Stimulated activated CD4-positive, alpha-beta T cell treated with anti-CD3 and anti-CD28 coated beads, Interleukin-15, amount 100 ng/mL, for 24 hours (primary cell): Measurements from ENCODE around the gene UTS2R.

Experiments
- DNase-seq: peaks from one replicate; pipeline ENCODE4 v3.0.0-alpha.2; 2020

UTS2R gene

DNA sequence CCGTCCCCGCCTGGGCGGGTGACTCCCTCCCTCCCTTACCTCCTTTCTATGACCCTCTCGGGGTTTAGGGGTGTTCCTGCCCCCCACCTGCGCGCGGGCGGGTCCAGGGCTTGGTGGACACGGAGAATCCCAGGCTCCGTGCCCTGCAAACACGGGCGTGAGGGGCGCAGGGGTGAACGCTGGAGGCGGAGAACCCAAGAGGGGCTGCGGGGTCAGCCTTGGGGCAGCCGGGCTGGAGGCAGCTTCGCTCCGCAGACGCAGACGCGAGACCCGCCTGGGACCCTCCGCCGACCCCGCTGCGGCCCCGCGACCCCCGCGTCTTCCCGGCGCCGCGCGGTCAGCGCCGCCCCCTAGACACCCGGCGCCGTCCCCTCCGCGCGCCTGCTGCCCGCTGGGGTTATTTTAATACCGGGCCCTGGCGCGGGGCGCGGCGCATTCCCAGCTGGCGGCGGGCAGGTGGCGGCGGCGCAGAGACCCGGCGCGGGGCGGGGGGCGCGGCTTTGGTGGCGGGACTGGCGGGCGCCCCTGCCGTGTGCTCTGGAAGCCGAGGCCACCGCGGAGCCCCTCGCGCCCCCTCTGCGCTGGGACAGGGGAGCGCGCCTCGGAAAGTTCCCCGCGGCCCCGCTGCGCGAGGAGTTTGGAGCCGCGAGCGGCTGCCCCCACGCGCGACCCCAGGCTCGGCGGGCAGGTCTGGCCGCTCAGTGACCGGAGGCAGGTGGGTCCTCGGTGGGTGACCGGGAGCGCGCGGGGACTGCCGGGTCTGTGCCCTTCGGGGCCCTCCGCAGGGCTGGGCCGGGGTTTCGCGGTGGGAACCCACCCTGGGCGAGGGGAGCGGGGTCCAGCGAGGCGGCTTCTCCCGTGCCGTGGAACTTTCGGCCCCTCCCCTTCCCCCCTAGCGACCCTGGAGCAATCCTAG is at the start of gene UTS2R:
Gene UTS2R (plus strand): TSS at position 433 of the 916 bp plus-strand sequence. CDS start 2,560 bp downstream, outside the sequence.
- no peak for DNase-seq

DNA sequence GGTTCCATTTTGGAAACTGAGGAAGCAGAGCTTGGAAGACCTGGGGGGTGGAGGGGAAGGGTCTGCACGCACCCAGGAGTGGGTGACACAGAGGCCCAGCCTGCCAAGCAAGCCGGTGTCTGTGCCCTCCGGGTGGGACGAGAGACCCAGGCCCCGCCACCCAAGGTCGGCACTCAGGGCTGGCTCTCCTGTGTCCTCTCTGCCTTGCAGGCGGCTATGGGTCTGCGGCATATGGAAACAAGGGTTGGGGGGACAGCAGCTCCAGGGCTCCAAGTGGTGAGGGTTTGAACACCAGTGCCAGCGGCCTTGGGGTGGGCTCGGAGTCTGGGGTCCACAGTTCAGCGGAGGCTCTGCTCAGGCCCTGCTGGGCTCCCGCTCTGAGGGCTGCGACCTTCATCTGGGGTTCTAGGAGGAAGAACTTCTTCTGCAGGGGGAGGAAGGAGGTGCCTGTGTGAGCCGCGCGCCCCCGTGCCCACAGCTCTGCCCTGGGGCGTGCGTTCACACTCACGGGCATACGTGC is 49.6 kb upstream of the UTS2R start:
- DNase-seq: no peak

DNA sequence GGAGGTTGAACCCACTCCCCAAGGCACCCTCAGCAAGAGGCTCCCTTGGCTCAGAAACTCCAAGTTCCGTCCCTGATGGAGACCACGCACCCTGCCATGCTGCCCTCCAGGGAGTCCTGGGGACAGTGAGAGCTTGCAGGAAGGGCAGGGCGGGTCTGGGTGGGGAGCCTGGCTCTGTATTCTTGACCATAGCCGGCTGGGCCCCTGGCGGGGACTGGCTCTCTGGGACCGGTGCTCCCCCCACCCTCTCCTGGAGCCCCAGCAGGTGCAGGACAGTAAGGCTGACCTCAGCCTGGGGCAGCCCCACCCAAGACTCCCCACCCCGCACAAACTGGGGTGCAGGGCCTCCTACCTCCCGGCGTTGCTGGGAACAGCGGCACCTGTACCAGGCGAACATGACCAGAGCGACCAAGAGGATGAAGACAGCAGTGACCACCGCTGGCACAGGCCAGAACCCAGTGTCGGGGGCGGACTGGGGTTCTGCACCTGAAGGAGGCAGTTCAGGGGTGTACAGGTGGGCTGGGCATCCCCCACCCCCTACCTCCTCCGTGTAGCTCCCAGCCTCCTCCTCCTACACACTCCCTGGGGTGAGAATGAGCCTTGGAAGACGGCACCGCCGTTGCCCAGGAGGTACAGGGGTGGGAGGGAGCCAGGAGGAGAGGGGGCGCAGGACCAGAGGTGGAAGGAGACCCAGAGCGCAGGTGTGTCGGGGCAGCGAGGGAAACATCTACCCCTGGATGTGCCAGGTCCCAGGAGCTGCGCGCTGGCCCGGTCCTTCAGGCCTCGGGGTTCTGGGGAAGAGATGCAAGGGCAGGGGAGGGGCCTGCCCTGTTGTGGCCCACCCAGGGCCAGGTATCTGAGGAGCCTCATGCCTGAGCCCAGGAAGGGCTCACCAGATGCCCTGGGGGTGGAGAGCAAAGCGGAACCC is 48.8 kb upstream of the UTS2R start:
- DNase-seq: no peak

DNA sequence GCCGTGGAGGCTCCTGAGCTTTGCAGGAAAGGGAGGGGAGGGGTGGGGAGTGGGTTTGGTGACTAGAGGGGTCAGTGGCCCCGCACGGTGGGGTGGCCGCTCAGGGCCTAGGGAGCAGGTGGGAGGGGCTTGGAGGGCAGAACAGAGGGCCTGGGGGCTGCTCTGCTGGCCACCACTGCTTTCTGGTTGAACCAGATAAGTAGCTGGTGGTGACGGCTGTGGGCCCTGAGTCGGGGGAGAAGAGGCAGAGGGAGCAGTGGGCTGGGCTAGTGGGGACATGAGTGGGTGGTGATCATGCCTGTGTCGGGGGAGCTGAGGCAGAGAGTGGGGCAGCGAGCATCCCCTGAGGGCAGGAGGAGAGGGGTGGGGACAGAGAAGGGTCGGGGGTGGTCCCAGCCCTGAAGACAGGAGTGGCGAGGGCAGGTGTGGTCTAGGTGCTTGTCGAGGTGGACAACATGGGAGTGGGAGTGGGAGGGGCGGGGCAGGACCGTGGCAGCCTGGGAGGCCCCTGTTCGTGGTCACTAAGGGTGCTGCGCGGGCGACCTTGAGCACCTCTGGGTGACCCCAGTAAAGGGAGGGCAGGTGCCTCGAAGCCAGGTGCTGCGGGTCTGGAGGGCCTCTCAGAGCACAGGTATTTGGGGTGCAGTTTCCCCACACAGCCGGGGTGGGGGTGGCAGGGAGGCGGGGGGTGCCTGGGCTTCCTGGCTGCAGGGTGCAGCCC is 47.9 kb upstream of the UTS2R start:
- no peak for DNase-seq

DNA sequence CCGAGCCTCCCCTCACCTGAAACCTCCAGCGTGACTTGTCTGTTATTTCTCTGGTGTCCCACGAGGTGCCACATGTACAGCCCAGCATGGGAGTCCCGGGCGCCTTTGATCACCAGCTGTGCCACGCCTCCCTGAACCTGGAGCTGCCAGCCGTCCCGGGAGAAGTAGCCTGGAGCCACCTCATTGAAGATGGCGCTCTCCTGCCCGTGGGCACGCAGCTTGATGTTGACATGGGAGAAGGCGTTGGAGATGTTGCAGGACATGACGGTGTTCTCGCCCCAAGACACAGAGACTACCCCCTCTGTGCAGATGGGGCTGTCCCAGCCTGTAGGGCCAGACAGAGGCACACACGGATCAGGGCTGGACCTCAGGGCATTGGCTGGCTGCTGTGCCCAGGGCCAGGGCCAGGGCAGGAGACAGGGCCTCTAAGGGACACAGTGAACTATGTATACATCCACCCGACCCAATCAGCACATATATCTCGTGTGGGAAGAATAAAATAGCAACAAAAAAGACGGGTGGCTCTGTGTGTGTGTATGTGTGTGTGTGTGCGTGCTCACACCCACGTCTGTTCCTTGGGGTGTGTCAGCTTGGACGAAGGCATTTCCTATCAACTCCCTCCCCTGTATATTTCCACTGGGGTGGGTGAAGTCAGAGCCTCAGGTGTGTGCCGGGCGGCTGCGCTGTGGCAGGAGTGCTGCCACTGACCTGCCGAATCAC is 46.8 kb upstream of the UTS2R start:
- peak; percentile 59 for DNase-seq

DNA sequence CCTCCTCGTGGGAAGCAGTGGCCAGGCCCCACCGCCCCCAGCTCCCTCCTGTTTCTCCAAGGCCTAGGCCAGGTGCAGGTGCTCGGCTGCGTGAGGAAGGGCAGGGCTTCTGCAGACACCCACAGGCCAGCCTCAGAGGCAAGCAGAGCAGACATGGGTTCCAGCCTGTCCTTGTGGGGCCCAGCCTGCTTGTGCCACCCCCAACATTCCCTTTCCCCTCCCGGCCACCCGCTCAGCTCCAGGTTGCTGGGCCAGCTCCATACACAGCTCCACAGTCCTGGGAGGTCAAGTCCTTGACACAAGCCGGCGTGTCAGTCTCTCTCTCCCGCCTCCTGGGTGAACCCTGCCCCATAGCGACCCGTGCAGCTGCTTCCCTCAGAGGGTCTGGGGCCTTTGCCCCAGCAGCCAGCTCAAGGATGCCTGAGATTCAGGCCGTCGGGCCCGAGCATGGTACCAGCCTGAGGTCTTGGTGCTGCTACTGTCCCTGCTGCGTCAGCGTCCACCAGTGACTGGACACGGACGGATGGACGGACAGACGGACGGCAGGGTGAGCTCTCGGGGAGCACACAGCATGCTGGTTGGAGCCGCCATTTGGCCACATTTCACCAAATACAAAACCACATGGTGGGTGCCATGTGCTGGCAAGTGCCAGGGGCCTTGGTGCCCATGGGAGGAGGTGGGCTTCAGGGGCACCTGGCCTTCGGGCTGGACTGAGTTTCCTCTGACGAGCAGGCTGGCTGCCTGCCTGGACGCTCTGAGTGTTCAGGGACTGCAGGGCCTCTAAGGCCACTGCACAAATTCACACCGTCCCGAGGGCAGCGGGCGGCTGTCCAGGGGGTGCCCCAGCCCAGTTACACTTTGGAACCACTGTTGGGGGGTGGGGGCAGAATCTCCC is 46.0 kb upstream of the UTS2R start:
- DNase-seq: no peak

DNA sequence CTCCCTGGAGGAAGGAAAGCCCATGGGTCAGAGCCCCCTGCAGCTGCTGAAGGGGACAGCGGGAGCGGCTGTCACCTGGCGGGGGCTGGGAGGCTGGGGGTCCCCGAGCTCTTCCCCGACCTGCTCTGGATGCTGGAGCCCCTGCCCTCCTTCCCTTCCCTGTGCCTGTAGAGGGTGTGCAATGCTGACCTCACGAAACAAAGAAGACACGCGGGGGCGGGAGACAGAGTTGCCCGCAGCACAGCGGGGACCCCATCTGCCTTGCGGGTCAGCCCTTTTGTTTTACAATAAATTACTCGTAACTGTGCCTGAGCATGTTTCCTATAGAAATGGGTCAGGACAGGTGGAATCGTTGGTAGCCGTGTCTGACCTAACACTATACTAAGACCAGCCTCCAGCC is 44.3 kb upstream of the UTS2R start:
- no peak for DNase-seq

DNA sequence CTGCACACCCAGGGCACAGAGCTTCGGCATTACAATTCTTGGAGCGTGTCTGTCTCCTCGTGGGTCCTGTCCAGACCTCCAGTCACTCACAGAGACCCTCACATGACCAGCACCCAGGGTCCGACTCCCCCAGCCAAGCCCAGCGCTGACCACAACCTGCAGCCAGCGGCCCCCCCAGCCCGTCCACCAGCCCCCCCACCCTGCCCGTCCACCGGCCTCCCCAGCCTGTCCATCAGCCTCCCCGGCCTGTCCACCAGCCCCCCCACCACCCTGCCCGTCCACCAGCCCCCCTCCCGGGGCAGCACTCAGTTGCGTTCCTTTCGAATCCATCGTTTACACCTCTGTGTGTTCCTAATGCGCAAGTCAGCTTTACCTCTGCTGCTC is 43.8 kb upstream of the UTS2R start:
- DNase-seq: no peak

DNA sequence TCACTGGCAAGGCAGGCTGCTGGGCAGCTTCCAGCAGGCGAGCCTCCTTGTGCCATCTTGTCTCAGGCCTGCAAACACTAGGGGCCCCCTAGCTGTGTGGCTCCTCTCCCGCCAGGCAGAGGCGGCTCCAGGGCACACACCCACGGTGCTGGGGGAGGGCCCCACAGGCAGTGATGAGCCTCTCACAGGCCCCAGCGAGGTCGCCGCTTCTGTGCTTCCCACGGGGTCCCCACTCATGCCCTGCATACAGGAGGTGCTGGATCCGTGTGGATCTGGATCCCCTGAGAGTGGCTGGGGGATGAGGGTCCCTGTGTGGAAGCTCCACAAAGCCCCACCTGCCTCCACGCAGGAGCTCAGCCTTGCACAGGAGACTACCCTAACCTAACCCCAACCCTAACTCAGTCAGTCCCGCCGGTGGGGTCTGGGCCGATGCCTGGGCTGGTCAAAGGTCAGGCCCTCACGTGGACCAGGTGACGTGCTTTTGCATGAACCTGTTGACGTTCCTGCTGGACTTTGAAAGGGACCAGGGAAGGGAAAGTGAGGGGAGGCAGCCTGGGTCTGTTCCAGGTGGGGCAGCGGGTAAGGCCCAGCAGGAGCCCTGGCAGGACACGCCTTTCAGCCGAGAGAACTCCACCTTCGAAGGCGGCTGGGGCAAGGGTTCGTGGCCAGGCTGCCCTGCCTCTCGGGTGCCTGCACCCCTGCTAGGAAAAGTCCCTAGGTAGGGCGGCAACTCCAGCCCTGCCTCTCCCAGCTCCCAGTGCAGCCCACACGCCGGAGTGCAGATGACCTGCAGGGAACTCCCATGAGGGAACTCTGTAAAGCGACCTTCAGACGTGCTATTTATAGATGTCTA is 43.2 kb upstream of the UTS2R start:
- no peak for DNase-seq

DNA sequence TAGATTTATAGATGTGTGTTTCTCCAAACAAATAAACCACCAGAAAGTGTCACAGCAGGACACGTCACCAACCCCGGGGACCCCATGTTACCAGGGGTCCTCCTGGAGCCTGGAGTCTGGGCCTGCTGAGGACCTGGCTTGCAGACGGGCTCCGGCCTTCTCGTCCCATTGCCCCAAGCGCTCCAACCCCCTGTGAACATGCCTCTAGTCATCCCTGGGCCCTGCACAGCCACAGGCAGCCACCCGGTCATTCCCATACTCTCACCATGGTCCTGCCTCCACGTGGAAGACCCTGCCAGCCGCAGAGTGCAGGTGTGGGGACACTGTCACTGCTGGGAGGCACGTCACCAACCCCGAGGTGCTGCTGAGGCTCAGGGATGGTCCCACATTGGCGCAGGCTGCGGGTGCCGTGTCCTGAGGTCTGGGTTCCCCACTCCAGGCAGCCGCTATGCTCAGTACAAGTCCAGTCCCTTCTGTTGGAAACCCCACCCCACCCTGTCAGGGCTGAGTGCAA is 42.5 kb upstream of the UTS2R start:
- no peak for DNase-seq

DNA sequence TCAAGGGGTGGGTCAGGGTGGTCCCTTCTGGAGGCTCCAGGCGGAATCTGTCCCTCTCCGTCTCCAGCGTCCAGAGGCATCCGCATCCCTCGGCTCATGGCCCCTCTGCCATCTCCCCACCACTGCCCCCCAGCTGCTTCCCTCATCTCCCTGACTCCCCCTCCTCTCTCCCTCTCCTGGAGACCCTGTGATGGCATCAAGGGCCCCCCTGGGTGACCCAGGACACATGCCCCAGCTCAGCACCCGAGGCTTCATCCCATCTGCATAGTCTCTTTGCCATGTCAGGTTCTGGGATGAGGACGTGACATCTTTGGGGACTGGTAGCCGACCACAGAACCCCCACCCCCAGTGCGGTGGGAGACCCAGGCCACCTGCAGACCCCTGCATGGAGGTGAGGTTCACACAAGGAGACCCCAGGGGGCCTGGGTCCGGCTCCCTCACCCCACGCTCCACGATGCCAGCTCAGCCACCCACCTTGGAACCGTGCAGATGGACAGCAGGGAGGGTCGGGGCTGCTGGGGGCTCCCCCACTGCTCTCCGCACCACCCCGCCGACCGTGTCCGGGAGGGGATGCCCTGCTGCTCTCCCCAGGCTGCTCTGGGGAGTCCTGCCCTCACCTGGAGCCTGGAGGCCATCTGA is 41.8 kb upstream of the UTS2R start:
- DNase-seq: no peak

DNA sequence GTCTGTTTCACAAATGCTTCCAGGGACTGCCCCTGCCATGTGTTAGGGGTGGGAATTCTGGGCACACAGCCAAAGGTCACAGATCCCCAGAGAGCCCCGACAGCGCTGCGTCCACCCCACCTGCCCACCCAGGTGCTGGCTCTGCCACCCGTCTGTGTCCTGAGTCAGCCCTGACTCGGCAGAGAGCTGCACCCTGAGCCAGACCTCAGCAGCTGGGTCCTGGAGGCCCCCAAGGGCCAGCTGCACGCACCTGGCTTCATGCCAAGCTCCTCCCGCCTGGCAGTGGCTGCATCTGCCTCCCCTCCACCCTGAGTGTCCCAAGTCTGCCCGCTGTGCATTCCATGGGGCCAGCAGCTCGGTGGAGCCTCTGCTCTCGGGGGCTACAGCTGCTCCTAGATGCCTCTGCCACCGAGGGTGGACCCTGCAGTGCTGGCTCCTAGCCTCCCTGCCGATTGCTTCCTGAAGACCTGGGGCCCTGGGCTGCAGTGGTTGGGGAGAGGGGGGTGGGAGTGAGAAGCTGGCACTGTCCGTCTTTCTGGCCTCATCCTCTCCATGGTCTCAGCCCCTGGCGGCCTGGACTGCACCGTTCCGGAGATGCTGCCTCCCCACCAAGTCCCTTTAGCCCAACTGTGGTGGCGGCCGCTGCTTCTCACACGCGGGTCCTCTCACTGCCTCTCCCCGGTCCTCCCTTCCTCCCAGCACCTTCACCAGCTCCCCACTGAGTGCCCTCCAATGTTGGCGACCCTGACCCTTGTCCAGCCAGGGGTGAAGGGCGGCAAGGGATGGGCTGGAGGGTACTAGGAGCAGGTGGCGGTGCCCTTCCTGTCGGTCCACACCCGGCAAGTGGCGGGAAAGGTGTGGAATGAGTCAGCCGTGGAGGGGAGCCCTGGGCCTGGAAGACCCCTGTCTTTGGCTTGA is 41.0 kb upstream of the UTS2R start:
- DNase-seq: no peak

DNA sequence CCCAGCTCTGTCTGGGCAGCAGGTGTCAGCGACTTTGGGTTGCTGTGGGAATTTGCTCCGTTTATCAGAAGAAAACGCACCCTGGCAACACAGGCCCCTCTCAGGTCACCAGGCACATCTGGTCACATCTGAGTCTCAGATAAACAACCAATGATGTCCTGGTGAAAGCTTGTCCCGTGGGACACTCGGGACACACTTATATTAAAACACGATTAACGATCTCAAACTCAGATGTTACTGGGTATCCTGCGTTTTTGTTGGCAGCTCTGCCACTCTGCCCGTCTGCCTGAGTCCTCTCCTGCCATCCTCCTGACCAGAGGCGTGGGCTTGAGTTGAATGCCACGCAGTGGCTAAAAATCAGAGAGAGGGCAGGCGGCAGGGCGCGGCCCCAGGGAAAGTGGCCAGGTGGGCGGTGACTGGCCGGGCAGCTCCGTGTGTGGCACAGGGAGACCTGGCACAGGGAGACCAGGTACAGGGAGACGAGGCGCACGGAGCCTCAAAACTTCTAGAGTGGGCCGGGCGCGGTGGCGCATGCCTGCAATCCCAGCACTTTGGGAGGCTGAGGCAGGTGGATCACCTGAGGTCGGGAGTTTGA is 40.1 kb upstream of the UTS2R start:
- DNase-seq: no peak

DNA sequence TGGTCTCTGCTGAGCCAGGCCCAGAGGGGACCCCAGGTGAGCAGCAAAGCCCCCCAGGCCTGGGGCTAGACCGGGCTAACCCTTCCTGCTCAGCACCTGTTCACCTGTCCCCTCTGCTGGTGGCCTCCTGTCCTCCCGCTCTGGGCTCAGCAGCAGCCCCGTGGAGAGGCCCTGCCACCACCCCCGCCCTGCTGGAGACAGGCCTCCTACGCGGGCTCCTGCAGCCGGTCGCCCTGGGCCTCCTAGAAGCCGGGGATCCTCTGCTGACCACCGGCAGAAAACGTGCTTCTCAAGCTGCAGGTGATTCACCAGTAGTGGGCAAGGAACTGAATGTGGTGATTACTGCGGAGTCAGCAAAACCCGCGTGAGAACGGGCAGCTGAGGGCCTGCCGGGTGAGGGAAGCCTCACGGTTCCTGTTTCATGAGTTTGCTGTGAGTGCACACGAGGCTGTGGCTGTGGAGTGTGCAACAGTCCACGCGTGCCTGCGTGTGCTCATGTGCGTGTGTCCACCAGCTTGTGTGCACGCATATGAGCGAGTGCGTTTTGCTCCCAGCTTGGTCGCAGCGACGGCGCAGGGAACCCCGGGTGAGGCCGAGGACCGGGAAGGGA is 38.8 kb upstream of the UTS2R start:
- peak; percentile 52 for DNase-seq

DNA sequence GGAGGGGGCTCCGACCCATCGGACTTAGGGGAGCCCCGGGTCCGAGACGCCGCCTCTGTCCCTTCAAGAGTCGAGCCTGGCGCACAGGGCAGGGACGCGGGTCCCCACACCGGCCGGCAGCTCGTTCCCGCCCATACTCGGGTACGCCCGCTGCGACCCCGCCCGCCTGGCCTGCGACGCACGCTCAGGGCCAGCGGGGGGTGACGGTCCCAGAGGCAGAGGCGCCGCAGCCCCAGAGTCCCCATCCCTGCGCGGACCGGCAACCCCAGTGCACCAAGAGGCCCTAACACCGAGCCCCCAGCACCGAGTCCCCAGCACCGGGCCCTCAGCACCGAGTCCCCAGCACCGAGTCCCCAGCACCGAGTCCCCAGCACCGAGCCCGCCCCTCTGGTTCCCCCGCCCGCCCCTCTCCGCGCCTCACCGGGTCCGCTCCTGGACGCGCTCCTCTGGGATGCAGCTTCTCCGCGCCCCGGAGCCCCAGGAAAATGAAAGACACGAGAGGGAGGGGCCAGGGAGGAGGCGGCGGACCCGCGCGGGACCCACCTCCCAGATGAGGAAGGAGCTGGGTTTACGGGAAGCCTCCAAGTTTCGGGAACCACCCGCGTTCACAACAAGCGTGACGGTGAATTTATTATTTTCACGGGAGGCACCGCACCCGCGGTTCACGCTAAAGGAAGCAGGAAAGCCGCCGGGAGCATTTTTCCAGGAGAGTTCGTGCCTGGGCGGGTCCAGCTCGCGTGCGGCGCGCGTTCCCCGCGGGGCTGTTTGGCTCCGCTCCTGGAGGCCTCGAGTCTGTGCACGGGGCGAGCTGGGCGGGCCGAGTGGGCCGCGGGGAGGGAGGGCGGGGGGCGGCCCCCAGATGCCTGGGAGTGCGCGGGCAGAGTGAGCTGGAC is 38.0 kb upstream of the UTS2R start, which contains the start of gene SECTM1:
Gene SECTM1 (minus strand): TSS at position 488 of the 893 bp plus-strand sequence. CDS start 6,526 bp downstream, outside the sequence.
- DNase-seq: peak; percentile 52

DNA sequence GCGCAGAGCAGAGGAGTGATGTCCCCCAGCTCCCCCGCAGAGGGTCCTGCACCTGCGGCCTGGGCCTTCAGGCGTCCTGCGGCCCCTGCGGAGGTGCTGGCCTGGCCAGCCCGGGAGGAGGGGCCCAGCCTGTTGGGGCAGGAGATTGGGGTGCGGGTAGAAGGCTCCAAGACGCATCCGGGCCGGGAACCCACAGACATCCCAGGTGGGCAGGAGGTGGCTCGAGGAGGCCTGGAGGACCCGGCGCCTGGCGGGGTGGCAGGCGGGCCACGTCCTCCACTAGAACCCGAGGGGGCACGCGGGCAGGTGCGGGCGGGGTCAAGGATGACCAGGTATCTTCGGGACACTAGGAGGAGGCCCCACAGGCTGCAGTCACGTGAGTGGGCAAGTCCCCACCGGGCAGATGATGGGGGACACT is 37.4 kb upstream of the UTS2R start:
- no peak for DNase-seq
